NCI-H146 treated with DMSO at 0.1 percent for 48 hours (cell line): ENCODE results near the gene C19orf67.
A peak's percentile ranks its signal among the peaks of the same experiment; 100 is the strongest.

Experiments
- DNase-seq: peaks from one replicate; lab custom pipeline; 2025; ENCODE audit not compliant: unreplicated experiment; lab: John Stamatoyannopoulos, UW

The C19orf67 gene

GRCh38 chr19:14088634-14089411, 3.2 kb upstream of the C19orf67 start:
- no peak for DNase-seq

DNA sequence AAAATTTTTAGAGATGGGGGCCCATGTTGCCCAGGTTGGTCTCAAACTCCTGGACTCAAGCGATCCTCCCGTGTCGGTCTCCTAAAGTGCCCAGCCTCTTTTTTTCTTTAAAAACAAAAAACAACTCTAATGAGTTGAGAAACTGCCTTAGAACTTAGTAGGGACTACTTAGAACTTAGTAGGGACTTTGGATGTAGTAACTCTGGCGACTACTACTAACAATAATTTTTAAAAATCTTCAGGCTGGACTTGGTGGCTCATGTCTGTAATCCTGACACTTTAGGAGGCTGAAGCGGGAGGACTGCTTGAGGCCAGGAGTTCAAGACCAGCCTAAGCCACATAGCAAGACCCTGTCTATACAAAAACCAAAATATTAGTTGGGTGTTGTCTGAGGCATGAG, 515 bp upstream of the C19orf67 start:
- DNase-seq = no peak

- DNase-seq = no peak
Observed at GRCh38 chr19:14082675-14082960, 3.0 kb downstream of the C19orf67 start.

GRCh38 chr19:14081797-14082674, 3.5 kb downstream of the C19orf67 start:
- peak; percentile 30 for DNase-seq

GRCh38 chr19:14080887-14081796, 4.4 kb downstream of the C19orf67 start:
- peak; percentile 99 for DNase-seq

GRCh38 chr19:14078411-14078810, 7.2 kb downstream of the C19orf67 start:
- no peak for DNase-seq

- DNase-seq = no peak
Observed at GRCh38 chr19:14073925-14074838, 11.4 kb downstream of the C19orf67 start.

- peak; percentile 64 for DNase-seq
Observed at GRCh38 chr19:14073261-14073924, 12.2 kb downstream of the C19orf67 start.

GRCh38 chr19:14072535-14073260, 12.9 kb downstream of the C19orf67 start, which contains the start of gene MISP3:
TSS of gene MISP3 (plus strand) at chr19:14072786. CDS start at chr19:14073310, 524 bp downstream.
- DNase-seq = peak; percentile 75

GRCh38 chr19:14070268-14071050, 15.1 kb downstream of the C19orf67 start:
- no peak for DNase-seq

- no peak for DNase-seq
Observed at GRCh38 chr19:14066134-14066533, 19.4 kb downstream of the C19orf67 start.

- no peak for DNase-seq
Observed at GRCh38 chr19:14063105-14063504, 22.5 kb downstream of the C19orf67 start.

DNA sequence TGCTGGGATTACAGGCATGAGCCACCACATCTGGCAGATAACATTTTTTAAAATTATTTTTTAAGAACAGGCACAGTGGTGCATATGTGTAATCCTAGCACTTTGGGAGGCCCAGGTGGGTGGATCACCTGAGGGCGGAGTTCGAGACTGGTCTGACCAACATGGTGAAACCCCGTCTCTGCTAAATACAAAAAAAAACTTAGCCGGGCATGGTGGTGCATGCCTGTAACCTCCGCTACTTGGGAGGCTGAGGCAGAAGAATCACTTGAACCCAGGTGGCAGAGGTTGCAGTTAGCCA, 23.1 kb downstream of the C19orf67 start:
- DNase-seq = no peak

GRCh38 chr19:14061751-14062557, 23.6 kb downstream of the C19orf67 start, which contains the start of gene PALM3:
TSS of gene PALM3 (minus strand) at chr19:14062076. CDS start at chr19:14061980, 96 bp downstream.
- no peak for DNase-seq

DNA sequence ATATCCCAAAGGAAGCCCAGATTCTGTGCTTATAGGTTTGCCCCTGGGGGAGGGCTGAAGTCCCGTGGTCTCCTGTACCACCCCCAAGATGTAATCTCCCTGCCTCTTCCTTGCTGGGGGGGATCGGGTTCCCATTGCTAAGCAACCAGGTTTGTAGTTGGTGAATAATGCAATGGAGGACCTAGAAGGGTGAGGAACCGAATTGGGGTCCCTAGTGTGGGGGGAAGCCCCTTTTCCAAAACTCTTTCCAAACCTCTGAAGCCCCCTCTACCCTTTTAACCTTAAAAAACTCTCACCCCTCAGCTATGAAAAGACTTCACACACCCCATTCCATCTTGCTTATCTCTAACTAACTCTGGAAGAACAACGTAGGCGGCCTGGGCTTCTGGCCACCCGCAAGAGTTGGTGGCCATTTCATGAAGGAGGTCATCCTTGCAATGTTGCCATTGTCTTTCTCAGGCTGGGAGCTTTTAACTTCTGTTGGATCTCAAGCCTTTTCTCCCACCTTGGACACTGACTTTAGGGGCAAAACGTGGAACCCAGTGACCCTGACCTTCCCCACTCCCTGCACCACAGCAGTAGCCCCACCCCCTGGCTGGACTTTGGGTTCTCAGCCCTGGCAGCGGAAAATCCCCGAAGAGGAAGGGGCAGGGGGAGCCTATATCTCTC, 24.4 kb downstream of the C19orf67 start:
- no peak for DNase-seq

GRCh38 chr19:14059652-14060155, 25.9 kb downstream of the C19orf67 start:
- no peak for DNase-seq

- no peak for DNase-seq
Observed at GRCh38 chr19:14059093-14059480, 26.5 kb downstream of the C19orf67 start.
